ENCODE results near the gene SERBP1.

DNA sequence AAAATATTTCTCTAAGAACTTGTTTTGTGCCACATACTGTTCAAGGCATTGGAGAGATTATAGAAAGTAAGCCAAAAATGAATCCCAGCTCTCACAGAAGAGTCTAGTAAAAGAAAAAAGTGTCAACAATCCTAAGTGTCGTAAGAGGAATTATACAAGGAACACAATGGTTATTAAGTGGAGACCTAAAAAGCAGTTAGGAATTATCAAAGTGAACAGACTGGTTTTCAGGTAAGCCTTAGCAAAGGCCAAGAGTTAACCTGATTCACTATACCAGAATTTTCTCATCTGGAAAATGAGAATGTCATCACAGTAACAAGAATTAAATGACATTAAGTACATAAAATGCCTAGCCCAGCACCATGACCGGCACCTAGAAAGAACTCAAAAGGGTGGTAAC lies 15.6 kb downstream of the SERBP1 start:
- no peak for TF ChIP-seq POLR2A (IDR thresholded peaks at IDR 0.05)
- TF ChIP-seq, protein P1, sequence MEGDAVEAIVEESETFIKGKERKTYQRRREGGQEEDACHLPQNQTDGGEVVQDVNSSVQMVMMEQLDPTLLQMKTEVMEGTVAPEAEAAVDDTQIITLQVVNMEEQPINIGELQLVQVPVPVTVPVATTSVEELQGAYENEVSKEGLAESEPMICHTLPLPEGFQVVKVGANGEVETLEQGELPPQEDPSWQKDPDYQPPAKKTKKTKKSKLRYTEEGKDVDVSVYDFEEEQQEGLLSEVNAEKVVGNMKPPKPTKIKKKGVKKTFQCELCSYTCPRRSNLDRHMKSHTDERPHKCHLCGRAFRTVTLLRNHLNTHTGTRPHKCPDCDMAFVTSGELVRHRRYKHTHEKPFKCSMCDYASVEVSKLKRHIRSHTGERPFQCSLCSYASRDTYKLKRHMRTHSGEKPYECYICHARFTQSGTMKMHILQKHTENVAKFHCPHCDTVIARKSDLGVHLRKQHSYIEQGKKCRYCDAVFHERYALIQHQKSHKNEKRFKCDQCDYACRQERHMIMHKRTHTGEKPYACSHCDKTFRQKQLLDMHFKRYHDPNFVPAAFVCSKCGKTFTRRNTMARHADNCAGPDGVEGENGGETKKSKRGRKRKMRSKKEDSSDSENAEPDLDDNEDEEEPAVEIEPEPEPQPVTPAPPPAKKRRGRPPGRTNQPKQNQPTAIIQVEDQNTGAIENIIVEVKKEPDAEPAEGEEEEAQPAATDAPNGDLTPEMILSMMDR (IDR thresholded peaks at IDR 0.05) = no peak
